Esophagus squamous epithelium (tissue), 4 donors: ENCODE results near the gene PRICKLE3.

Source experiments
- CTCF ChIP-seq, 6 experiments: fragments of 450-650 bp in 4 of 6; fragments of 200-600 bp in 2 of 6; sonication (generic) in 2 of 6; IDR thresholded peaks; one replicate each; pipeline ENCODE4 v1.5.1; 2016 to 2019; ENCODE audit warnings: antibody characterized with exemption in 6 of 6, mild to moderate bottlenecking in 4 of 6, moderate library complexity in 4 of 6
- POLR2A ChIP-seq, 4 donors: fragments of 450-650 bp; IDR thresholded peaks; one replicate each; pipeline ENCODE4 v1.6.1; 2017; ENCODE audit warnings: antibody characterized with exemption in 4 of 4, mild to moderate bottlenecking in 4 of 4, moderate library complexity in 3 of 4

- TF ChIP-seq CTCF (IDR thresholded peaks at IDR 0.05): no peak
- no peak for TF ChIP-seq POLR2A (IDR thresholded peaks at IDR 0.05)
Measured at GRCh38 chrX:49188468-49189076, 2.4 kb upstream of the PRICKLE3 start.
